ENCODE data around the gene DENND2D.

DENND2D gene

GRCh38 chr1:111141245-111142220, 58.9 kb downstream of the DENND2D start:
- no peak for DNase-seq (ENCODE audit: extremely low read depth in 1 of 2, low read depth in 1 of 2)

- DNase-seq (ENCODE audit: extremely low read depth in 1 of 2, low read depth in 1 of 2), result peak in 1 of 2 donors; percentile 1
Measured at GRCh38 chr1:111140680-111140967, 59.8 kb downstream of the DENND2D start.

DNA sequence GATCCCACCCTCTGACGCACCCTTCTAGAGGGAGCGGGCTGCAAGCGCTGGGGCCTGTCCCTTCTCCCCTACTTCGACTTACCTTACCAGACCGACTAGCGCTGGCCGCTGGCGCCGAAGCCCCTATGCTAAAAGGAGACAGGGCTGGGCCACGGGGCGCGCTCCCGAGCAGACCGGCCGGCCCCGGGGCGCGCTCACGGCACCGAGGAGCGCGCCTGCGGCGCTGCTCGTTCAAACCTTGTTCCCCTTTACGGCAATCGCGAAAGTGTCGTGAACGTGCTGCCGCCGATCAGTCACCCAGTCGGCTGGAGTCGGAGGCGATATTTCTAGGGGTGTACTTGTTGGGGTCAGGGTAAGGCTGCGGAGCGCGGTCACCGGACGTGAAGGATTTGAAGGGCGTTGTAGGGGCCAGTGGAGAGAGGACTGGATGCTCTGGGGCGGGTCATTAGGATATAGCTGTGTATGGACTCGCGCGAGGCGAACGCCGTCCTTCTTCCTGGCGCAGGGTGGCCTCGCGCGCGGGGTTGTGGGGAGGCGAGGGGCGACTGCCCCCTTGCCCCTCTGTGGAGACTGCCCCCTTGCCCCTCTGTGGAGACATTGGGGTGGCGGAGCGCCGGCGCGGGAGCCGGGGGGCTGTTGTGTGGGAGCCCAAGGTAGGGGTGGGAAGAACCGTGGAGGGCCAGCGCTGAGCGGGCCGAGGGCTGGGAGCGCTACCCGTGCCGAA, 60.3 kb downstream of the DENND2D start, which contains the start of the genes CEPT1 and DRAM2:
Gene CEPT1, plus strand, starts transcription at position 268 of the 724 bp plus-strand sequence. CDS start 7,492 bp downstream, outside the sequence.
Gene DRAM2, minus strand, starts transcription at position 138 of the 724 bp plus-strand sequence. CDS start 8,539 bp downstream, outside the sequence.
- DNase-seq (ENCODE audit: extremely low read depth in 1 of 2, low read depth in 1 of 2), result peak; percentile 75 to 87

- peak in 1 of 2 donors; percentile 31 for DNase-seq (ENCODE audit: extremely low read depth in 1 of 2, low read depth in 1 of 2)
Measured at GRCh38 chr1:111139324-111139955, 61.0 kb downstream of the DENND2D start.
